Liver (tissue), 3 donors: ENCODE measurements around the gene SLC25A25.

Experiments used
- EGR1 ChIP-seq, 2 donors: IDR thresholded peaks; 2 replicates each; pipeline ENCODE4 v1.6.1; 2016 to 2018; ENCODE audit warnings: antibody characterized with exemption in 2 of 2, low read depth in 2 of 2
- FOXA1 ChIP-seq: IDR thresholded peaks from 2 replicates; pipeline ENCODE4 v1.6.1; 2016; ENCODE audit warnings: antibody characterized with exemption
- GABPA ChIP-seq, 2 donors: IDR thresholded peaks in 1 of 2; conservative IDR thresholded peaks in 1 of 2; 2 replicates each; pipeline ENCODE4 v1.6.1; 2016; ENCODE audit warnings: antibody characterized with exemption in 2 of 2, mild to moderate bottlenecking in 1 of 2, moderate library complexity in 1 of 2
- HNF4A ChIP-seq, 2 donors: conservative IDR thresholded peaks; 2 replicates each; pipeline ENCODE4 v1.6.1; 2016; ENCODE audit warnings: antibody characterized with exemption in 2 of 2, mild to moderate bottlenecking in 2 of 2
- JUND ChIP-seq, 2 donors: IDR thresholded peaks; 2 replicates each; pipeline ENCODE4 v1.6.1; 2016; ENCODE audit warnings: antibody characterized with exemption in 2 of 2
- RAD21 ChIP-seq, 2 donors: IDR thresholded peaks; 2 replicates each; pipeline ENCODE4 v1.6.1; 2016; ENCODE audit warnings: antibody characterized with exemption in 2 of 2, mild to moderate bottlenecking in 2 of 2
- SP1 ChIP-seq: IDR thresholded peaks from 2 replicates; pipeline ENCODE4 v1.6.1; 2018; ENCODE audit warnings: antibody characterized with exemption, mild to moderate bottlenecking
- TAF1 ChIP-seq: conservative IDR thresholded peaks from 2 replicates; pipeline ENCODE4 v1.6.1; 2016; ENCODE audit warnings: antibody characterized with exemption, mild to moderate bottlenecking
- YY1 ChIP-seq: IDR thresholded peaks from 2 replicates; pipeline ENCODE4 v1.6.1; 2016; ENCODE audit warnings: antibody characterized with exemption, mild to moderate bottlenecking
- TF ChIP-seq, protein P1 (sequence below): IDR thresholded peaks from 2 replicates; pipeline ENCODE4 v1.6.1; 2016; ENCODE audit warnings: antibody characterized with exemption
- TF ChIP-seq, protein P2 (sequence below): fragments of 150-350 bp; IDR thresholded peaks from 2 replicates; pipeline ENCODE4 v1.5.1; 2017; ENCODE audit warnings: improper control_type of control experiment, low read depth, low read length; ENCODE audit not compliant: missing input control
- TF ChIP-seq, protein P3 (sequence below): IDR thresholded peaks from 2 replicates; pipeline ENCODE4 v1.6.1; 2016; ENCODE audit warnings: antibody characterized with exemption
- TF ChIP-seq, protein P4 (sequence below): IDR thresholded peaks from 2 replicates; pipeline ENCODE4 v1.6.1; 2016; ENCODE audit warnings: antibody characterized with exemption, mild to moderate bottlenecking
- donor health status: healthy.
- donor health status: healthy.

DNA sequence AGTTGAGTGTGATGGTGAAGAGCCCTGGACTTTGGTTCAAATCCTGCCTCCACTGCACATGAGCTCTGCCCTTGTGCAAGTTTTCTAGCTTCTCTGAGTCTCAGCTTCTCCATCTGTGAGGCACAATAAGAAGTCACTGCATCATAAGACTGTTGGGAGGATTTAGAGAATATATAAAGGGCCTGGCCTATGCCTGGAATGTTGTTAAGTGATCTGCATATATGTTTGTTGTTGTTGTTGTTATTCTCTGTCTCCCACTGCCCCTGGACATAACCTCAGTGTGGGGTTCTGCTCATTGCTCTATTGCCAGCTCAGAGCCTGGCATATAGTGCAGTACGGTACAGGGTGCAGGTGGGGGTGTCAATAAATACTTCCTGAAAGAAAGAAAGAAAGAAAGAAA is 46.9 kb upstream of the SLC25A25 start:
- TF ChIP-seq YY1 (no peak), GABPA (IDR thresholded peaks at IDR 0.05 in 1 of 2, conservative IDR thresholded peaks at IDR 0.05 in 1 of 2) (no peak), RAD21 (IDR thresholded peaks at IDR 0.05) (no peak), HNF4A (conservative IDR thresholded peaks at IDR 0.05) (no peak), TAF1 (no peak), FOXA1 (no peak), JUND (IDR thresholded peaks at IDR 0.05) (no peak), EGR1 (IDR thresholded peaks at IDR 0.05; ENCODE audit: low read depth in 2 of 2) (no peak), SP1 (no peak)
- TF ChIP-seq, protein P1, sequence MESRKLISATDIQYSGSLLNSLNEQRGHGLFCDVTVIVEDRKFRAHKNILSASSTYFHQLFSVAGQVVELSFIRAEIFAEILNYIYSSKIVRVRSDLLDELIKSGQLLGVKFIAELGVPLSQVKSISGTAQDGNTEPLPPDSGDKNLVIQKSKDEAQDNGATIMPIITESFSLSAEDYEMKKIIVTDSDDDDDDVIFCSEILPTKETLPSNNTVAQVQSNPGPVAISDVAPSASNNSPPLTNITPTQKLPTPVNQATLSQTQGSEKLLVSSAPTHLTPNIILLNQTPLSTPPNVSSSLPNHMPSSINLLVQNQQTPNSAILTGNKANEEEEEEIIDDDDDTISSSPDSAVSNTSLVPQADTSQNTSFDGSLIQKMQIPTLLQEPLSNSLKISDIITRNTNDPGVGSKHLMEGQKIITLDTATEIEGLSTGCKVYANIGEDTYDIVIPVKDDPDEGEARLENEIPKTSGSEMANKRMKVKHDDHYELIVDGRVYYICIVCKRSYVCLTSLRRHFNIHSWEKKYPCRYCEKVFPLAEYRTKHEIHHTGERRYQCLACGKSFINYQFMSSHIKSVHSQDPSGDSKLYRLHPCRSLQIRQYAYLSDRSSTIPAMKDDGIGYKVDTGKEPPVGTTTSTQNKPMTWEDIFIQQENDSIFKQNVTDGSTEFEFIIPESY, result no peak
- TF ChIP-seq, protein P2, sequence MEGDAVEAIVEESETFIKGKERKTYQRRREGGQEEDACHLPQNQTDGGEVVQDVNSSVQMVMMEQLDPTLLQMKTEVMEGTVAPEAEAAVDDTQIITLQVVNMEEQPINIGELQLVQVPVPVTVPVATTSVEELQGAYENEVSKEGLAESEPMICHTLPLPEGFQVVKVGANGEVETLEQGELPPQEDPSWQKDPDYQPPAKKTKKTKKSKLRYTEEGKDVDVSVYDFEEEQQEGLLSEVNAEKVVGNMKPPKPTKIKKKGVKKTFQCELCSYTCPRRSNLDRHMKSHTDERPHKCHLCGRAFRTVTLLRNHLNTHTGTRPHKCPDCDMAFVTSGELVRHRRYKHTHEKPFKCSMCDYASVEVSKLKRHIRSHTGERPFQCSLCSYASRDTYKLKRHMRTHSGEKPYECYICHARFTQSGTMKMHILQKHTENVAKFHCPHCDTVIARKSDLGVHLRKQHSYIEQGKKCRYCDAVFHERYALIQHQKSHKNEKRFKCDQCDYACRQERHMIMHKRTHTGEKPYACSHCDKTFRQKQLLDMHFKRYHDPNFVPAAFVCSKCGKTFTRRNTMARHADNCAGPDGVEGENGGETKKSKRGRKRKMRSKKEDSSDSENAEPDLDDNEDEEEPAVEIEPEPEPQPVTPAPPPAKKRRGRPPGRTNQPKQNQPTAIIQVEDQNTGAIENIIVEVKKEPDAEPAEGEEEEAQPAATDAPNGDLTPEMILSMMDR, result no peak
- TF ChIP-seq, protein P3, sequence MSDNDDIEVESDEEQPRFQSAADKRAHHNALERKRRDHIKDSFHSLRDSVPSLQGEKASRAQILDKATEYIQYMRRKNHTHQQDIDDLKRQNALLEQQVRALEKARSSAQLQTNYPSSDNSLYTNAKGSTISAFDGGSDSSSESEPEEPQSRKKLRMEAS, result no peak
- TF ChIP-seq, protein P4, sequence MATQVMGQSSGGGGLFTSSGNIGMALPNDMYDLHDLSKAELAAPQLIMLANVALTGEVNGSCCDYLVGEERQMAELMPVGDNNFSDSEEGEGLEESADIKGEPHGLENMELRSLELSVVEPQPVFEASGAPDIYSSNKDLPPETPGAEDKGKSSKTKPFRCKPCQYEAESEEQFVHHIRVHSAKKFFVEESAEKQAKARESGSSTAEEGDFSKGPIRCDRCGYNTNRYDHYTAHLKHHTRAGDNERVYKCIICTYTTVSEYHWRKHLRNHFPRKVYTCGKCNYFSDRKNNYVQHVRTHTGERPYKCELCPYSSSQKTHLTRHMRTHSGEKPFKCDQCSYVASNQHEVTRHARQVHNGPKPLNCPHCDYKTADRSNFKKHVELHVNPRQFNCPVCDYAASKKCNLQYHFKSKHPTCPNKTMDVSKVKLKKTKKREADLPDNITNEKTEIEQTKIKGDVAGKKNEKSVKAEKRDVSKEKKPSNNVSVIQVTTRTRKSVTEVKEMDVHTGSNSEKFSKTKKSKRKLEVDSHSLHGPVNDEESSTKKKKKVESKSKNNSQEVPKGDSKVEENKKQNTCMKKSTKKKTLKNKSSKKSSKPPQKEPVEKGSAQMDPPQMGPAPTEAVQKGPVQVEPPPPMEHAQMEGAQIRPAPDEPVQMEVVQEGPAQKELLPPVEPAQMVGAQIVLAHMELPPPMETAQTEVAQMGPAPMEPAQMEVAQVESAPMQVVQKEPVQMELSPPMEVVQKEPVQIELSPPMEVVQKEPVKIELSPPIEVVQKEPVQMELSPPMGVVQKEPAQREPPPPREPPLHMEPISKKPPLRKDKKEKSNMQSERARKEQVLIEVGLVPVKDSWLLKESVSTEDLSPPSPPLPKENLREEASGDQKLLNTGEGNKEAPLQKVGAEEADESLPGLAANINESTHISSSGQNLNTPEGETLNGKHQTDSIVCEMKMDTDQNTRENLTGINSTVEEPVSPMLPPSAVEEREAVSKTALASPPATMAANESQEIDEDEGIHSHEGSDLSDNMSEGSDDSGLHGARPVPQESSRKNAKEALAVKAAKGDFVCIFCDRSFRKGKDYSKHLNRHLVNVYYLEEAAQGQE, result no peak
